Stimulated activated effector memory CD8-positive, alpha-beta T cell treated with anti-CD3 and anti-CD28 coated beads, Interleukin-12 subunit alpha, Interleukin-12 subunit beta, amount 100 ng/mL, for 72 hours (primary cell): Measurements from ENCODE around the gene AAK1.
"Not testable (repeated sequence)": the region's sequence is repeated elsewhere in the genome, so short reads cannot be mapped to it uniquely, and the experiment has no call there.

Source experiments
- ATAC-seq: fragments of 150-1000 bp; cut with Tn5 transposase; 2 replicates; pipeline ENCODE4 v1.10.0; 2021
- DNase-seq, 2 donors: peaks; one replicate each; pipeline ENCODE4 v3.0.0; 2021 to 2022; ENCODE audit warnings: low spot score in 2 of 2
- H3K27ac Mint-ChIP-seq: one replicate; pipeline ENCODE4 v1.8.0; 2022; ENCODE audit warnings: mild to moderate bottlenecking, mixed read lengths
- H3K36me3 Mint-ChIP-seq: one replicate; pipeline ENCODE4 v1.8.0; 2022; ENCODE audit warnings: mild to moderate bottlenecking, mixed read lengths
- H3K4me1 Mint-ChIP-seq: one replicate; pipeline ENCODE4 v1.8.0; 2022; ENCODE audit warnings: mixed read lengths
- H3K4me3 Mint-ChIP-seq: one replicate; pipeline ENCODE4 v1.8.0; 2022; ENCODE audit warnings: mild to moderate bottlenecking, mixed read lengths
- H3K9me3 Mint-ChIP-seq: one replicate; pipeline ENCODE4 v1.8.0; 2022; ENCODE audit warnings: mixed read lengths

Gene AAK1

GRCh38 chr2:69583321-69583833 lies 60.2 kb downstream of the AAK1 start:
- H3K4me3 Mint-ChIP-seq: peak overlapping the region; percentile 55
- H3K36me3 Mint-ChIP-seq: peaks cover 9% of the 10 kb centered on the region
- H3K4me1 Mint-ChIP-seq: peaks cover 84% of the 10 kb centered on the region
- H3K27ac Mint-ChIP-seq: peak overlapping the region; percentile 62
- ATAC-seq (no peak), DNase-seq (no peak)
- no peaks in the 10 kb centered on the region for H3K9me3 Mint-ChIP-seq

DNA sequence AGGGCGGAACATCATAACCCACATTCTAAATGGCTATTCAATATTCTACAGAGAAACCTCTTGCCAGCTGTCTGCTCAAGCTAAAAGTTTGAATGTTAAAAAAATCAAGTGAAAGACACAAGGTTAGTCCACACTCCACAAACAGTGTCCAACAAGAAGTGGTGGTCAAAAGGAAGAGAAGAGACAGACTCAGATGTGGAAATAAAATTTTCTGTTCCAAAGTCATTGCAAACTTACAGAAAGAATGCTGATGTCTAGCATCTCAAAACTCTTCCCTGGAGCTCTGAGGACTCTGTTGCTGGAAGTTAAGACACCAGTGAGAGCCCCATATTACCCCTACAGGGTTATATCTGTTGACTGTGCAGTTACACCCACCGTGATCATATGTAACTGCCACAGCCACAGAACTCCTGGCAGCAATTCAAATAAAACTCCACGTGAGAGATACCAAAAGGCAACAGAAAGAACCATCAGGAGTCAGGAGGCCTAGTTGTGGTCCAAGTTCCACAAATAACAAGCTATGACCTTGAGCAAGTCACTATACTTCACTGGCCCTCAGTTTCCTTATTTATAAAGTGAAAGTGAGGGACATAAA lies 60.9 kb downstream of the AAK1 start:
- ATAC-seq (peak; percentile 48), DNase-seq (no peak)
- Mint-ChIP-seq H3K27ac (peak overlapping the region; percentile 62), H3K36me3 (peaks cover 12% of the 10 kb centered on the region), H3K4me3 (peak overlapping the region; percentile 55), H3K9me3 (no peaks in the 10 kb centered on the region), H3K4me1 (peaks cover 87% of the 10 kb centered on the region)

DNA sequence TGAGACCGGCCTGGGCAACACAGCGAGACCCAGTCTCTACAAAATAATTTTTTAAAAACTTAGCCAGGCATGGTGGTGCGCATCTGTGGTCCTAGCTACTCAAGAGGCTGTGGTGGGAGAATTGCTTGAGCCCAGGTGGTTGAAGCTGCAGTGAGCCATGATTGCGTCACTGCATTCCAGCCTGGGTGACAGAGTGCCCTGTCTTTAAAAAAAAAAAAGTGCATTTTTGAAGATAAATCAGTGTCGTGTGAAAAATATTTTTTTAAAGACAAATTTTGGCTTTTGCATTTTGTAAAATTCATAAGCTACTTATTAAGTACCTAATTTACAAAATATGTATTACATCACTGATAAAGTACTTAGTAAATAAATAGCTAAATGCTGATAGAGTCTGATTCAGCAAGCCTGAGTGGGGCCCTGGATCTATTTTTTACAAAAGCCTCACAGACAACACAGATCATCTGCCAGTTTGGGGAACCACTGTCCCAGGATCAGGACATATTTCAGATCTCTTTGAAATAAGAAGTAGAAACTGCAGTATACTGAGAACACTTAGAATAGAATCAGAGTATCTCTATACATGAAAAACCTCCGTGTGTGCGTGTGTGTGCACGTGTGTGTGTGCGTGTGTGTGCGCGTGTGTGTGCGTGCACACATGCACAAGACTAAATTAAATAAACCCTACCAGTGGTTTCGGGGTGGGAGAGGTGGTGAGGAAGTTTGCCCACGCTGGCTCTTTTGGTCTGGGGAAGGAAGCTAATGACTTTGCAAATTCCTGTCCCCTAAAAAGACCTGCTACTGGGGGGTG lies 61.6 kb downstream of the AAK1 start:
- Mint-ChIP-seq H3K27ac (peak overlapping the region; percentile 62), H3K9me3 (no peaks in the 10 kb centered on the region), H3K4me1 (peaks cover 94% of the 10 kb centered on the region), H3K36me3 (peaks cover 12% of the 10 kb centered on the region), H3K4me3 (peak overlapping the region; percentile 55)
- ATAC-seq (no peak), DNase-seq (no peak)

- H3K4me3 Mint-ChIP-seq: no peak overlapping the region
- ATAC-seq (no peak), DNase-seq (no peak)
- peak overlapping the region; percentile 91 for H3K27ac Mint-ChIP-seq
- peaks cover 12% of the 10 kb centered on the region for H3K36me3 Mint-ChIP-seq
- H3K4me1 Mint-ChIP-seq: peaks cover 93% of the 10 kb centered on the region
- H3K9me3 Mint-ChIP-seq: no peaks in the 10 kb centered on the region
These were observed 63.1 kb downstream of the AAK1 start for GRCh38 chr2:69580486-69580885.

DNA sequence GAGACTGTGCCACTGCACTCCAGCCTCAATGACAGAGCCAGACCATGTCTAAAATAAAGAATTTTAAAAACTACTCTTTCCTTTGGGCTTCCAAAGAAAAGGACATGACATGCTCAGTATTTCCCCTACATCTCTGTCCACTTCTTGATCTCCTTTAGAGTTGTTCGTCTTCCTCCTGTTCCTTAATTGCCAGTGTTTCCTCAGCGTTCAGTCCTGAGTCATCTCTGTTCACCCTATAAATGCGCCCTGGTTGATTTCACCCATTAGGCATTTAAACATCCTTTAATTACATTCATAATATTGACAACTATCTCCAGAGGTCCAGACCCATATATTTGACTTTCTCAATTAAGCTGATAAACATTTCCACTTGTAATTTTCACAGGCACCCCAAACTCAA lies 64.0 kb downstream of the AAK1 start:
- Mint-ChIP-seq H3K4me3 (no peak overlapping the region), H3K36me3 (peaks cover 14% of the 10 kb centered on the region), H3K9me3 (no peaks in the 10 kb centered on the region), H3K4me1 (peaks cover 87% of the 10 kb centered on the region), H3K27ac (peak overlapping the region; percentile 91)
- DNase-seq (no peak), ATAC-seq (no peak)

- Mint-ChIP-seq H3K4me3 (no peak overlapping the region), H3K27ac (peak overlapping the region; percentile 91), H3K36me3 (peaks cover 21% of the 10 kb centered on the region), H3K9me3 (no peaks in the 10 kb centered on the region), H3K4me1 (peaks cover 82% of the 10 kb centered on the region)
- ATAC-seq (no peak), DNase-seq (no peak)
These were observed 65.4 kb downstream of the AAK1 start for GRCh38 chr2:69578198-69578540.

DNA sequence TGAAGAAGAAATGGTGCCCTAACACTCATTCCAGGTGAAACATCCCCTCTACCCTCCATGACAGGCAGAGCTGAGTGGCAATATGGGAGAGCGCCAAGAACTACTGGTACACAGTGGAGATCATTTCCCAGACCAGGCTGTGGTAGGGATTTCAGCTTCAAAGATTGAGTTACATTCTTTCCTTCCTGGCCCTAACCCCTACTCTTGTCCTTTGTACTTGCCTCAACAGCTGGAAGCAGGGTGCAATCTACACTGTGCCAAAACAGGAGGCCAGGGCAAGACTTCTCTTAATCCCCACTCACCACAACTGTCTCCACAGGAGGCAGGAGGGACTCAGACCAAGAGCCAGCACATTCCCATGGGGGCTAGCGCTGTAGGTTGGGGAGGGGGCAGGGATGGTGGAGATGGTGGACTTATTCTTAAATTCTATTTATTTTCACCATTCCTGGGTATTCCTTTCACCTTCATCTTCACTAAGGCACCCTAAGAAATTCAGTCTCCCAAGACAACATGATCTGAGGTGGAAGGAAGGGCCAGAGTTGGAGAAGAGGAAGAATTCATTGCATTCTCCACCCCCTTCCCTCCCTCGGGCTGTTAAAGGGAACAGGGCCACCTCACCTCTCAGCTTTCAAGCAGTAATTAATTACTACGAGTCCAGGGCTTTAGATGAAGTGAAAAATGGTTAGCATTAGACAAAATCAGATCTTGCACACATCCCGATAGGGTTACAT lies 65.9 kb downstream of the AAK1 start:
- no peaks in the 10 kb centered on the region for H3K9me3 Mint-ChIP-seq
- ATAC-seq (no peak), DNase-seq (no peak)
- H3K27ac Mint-ChIP-seq: peak overlapping the region; percentile 91
- peaks cover 82% of the 10 kb centered on the region for H3K4me1 Mint-ChIP-seq
- no peak overlapping the region for H3K4me3 Mint-ChIP-seq
- H3K36me3 Mint-ChIP-seq: peaks cover 26% of the 10 kb centered on the region

- Mint-ChIP-seq H3K4me3 (no peak overlapping the region), H3K9me3 (no peaks in the 10 kb centered on the region), H3K4me1 (peaks cover 77% of the 10 kb centered on the region), H3K27ac (peak overlapping the region; percentile 91), H3K36me3 (peaks cover 28% of the 10 kb centered on the region)
- DNase-seq: no peak
- no peak for ATAC-seq
These were observed 66.7 kb downstream of the AAK1 start for GRCh38 chr2:69576880-69577279.

DNA sequence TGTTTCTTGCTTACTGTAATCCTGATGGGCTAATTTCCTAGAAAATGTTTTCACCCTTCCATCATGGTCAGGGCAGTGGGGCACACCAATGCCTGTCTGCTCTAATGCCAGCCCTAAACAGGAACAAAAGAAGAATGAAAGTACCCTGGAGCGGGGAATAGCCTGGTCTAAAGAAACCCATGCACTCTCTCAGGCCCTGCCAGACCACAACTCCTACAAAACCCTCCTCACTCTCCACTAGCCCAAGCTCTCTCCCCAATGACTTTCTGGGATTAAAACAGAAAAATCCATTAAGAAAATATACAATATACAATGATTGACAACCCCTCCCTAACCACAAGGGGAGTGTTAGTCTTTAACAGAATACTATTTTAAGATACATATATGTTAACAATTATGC lies 67.6 kb downstream of the AAK1 start:
- Mint-ChIP-seq H3K4me1 (peaks cover 81% of the 10 kb centered on the region), H3K27ac (peak overlapping the region; percentile 91), H3K36me3 (peaks cover 28% of the 10 kb centered on the region), H3K4me3 (no peak overlapping the region), H3K9me3 (no peaks in the 10 kb centered on the region)
- ATAC-seq (no peak), DNase-seq (no peak)

GRCh38 chr2:69575371-69575770 lies 68.2 kb downstream of the AAK1 start:
- not testable (repeated sequence) for ATAC-seq, DNase-seq, H3K4me3 Mint-ChIP-seq, H3K27ac Mint-ChIP-seq, H3K9me3 Mint-ChIP-seq
- Mint-ChIP-seq H3K4me1 (peaks cover 82% of the 10 kb centered on the region), H3K36me3 (peaks cover 28% of the 10 kb centered on the region)

DNA sequence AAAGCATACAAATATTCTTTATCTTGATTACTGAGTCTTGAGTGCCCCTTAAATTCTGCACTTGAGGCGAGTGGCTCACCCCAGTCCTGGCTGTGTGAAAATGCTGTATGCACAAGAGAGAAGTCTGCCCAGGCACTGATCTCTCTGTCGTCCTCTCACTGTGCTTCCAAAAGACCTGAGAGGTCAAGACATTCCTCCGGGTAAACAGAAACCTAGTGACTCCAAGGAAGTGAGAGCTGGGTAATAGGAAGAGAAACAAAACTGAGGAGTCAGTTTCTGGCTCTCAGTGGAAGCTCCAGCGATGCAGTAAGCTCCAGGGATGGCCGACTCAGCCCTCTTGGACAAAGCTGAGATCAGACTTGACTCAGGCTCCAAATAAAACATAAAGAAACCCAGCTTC lies 70.9 kb downstream of the AAK1 start:
- Mint-ChIP-seq H3K27ac (peak overlapping the region; percentile 68), H3K4me3 (no peak overlapping the region), H3K36me3 (peaks cover 16% of the 10 kb centered on the region), H3K9me3 (no peaks in the 10 kb centered on the region), H3K4me1 (peaks cover 78% of the 10 kb centered on the region)
- DNase-seq: no peak
- no peak for ATAC-seq

GRCh38 chr2:69571189-69571588 lies 72.3 kb downstream of the AAK1 start:
- Mint-ChIP-seq H3K4me3 (no peak overlapping the region), H3K9me3 (no peaks in the 10 kb centered on the region), H3K4me1 (peaks cover 77% of the 10 kb centered on the region), H3K36me3 (peaks cover 16% of the 10 kb centered on the region), H3K27ac (peak overlapping the region; percentile 41)
- no peak for ATAC-seq
- DNase-seq: no peak

GRCh38 chr2:69570474-69570873 lies 73.1 kb downstream of the AAK1 start:
- Mint-ChIP-seq H3K36me3 (peaks cover 20% of the 10 kb centered on the region), H3K4me1 (peaks cover 78% of the 10 kb centered on the region), H3K4me3 (no peak overlapping the region), H3K9me3 (no peaks in the 10 kb centered on the region), H3K27ac (peak overlapping the region; percentile 41)
- no peak for DNase-seq
- ATAC-seq: no peak

DNA sequence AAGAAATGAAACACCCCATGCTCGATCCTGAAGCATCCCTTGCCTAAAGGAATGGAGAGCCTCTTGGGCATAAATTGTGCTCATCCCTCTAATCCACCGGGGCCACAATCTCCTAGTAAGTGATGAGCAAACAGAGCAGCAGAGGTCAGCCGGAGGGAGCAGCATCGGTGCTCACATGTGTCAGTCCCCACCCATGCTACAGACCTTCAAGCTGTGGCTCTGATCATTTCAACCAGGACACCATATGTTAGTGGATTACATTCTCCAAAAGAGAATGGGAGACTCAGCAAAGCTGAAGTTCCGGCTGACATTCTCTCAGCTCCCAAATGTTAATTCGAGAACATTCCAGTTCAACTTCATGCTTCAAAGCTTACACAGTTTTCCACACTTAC lies 75.6 kb downstream of the AAK1 start:
- Mint-ChIP-seq H3K9me3 (no peaks in the 10 kb centered on the region), H3K4me1 (peaks cover 88% of the 10 kb centered on the region), H3K4me3 (no peak overlapping the region), H3K27ac (peak overlapping the region; percentile 35), H3K36me3 (peaks cover 15% of the 10 kb centered on the region)
- DNase-seq (no peak), ATAC-seq (no peak)

GRCh38 chr2:69567157-69567908 lies 76.2 kb downstream of the AAK1 start:
- no peak overlapping the region for H3K4me3 Mint-ChIP-seq
- peaks cover 90% of the 10 kb centered on the region for H3K4me1 Mint-ChIP-seq
- peaks cover 16% of the 10 kb centered on the region for H3K36me3 Mint-ChIP-seq
- H3K9me3 Mint-ChIP-seq: no peaks in the 10 kb centered on the region
- ATAC-seq: peak; percentile 58
- DNase-seq: no peak
- peak overlapping the region; percentile 35 for H3K27ac Mint-ChIP-seq
